ENCODE data around the gene TASOR.

DNA sequence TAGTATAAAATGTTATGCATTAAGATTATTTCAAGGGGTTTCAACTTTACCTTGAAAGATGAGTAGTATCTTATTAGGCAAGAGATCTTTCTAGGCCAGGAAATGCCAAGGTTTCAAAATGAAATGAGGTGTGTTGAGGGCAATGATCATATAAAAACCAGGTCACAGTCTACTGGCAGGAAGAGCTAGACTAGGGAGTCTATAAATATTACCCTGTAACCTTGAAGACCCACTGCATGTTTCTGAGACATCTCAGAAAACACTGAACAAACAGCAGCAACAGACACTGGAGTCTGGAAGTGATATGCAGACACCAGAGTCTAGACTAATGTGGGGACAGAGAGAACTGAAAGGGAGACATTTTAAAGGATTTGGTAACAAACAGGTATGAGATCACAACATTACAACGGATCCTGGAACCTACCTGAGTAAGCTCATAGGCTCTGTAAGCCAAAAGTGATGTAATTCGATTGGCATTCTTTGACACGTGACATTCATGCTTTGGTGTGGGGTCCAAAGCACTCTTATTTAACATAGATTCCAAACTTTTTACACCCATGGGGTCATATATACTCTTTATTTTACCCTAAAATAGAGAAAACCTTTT lies 15.0 kb downstream of the TASOR start:
- TF ChIP-seq CTCF (IDR thresholded peaks at IDR 0.05; ENCODE audit: insufficient read depth, low read length, poor library complexity, severe bottlenecking) (no peak), EZH2phosphoT487 (conservative IDR thresholded peaks at IDR 0.05; ENCODE audit: low read length) (no peak)
